Ascending aorta (tissue), 2 donors: ENCODE data around the gene LARP6. TPM values are rescaled to one million over a fixed set of nuclear protein-coding genes. Genes with fewer than 3 reads are reported as not detected.

Source experiments
- DNase-seq, 2 donors: peaks; one replicate each; pipeline ENCODE4 v3.0.0-alpha.2; 2019; ENCODE audit warnings: low spot score in 2 of 2
- H3K27ac ChIP-seq, 2 donors: fragments of 200-600 bp; sonication (generic); one replicate each; pipeline ENCODE4 v1.5.1; 2016 to 2017; ENCODE audit warnings: mild to moderate bottlenecking in 1 of 2
- H3K27me3 ChIP-seq: fragments of 200-600 bp; sonication (generic); one replicate; pipeline ENCODE4 v1.5.1; 2017
- H3K36me3 ChIP-seq, 2 donors: fragments of 200-600 bp; sonication (generic); one replicate each; pipeline ENCODE4 v1.5.1; 2016
- H3K4me1 ChIP-seq, 2 donors: fragments of 200-600 bp; sonication (generic); one replicate each; pipeline ENCODE4 v1.5.1; 2016 to 2017; ENCODE audit warnings: mild to moderate bottlenecking in 1 of 2
- H3K4me3 ChIP-seq, 2 donors: fragments of 200-600 bp; sonication (generic); one replicate each; pipeline ENCODE4 v1.5.1; 2016 to 2017; ENCODE audit warnings: mild to moderate bottlenecking in 1 of 2
- H3K9me3 ChIP-seq, 2 donors: fragments of 200-600 bp; sonication (generic); one replicate each; pipeline ENCODE4 v1.5.1; 2016
- CTCF ChIP-seq, 3 experiments: fragments of 200-600 bp in 2 of 3; fragments of 450-650 bp in 1 of 3; sonication (generic) in 2 of 3; IDR thresholded peaks; one replicate each; pipeline ENCODE4 v1.5.1; 2016 to 2019; ENCODE audit warnings: antibody characterized with exemption in 3 of 3, mild to moderate bottlenecking in 1 of 3, moderate library complexity in 1 of 3
- intact Hi-C: fragments of 100-400 bp; cut with DNase I; formaldehyde crosslinking; loops from one replicate; pipeline ENCODE4 v1.15.1; 2023
- total RNA-seq: library from RNA; depleted of rRNA; stranded (reverse); fragments of >200 nt; gene quantifications from one replicate; pipeline ENCODE4 v1.1.0, GENCODE V29; 2016

The LARP6 gene
- total RNA-seq, 1 donor from 2014 or later, result 18.7 TPM

- intact Hi-C loops, result no loop called here
- no peak overlapping the region for H3K4me3 ChIP-seq
- no peak for DNase-seq
- H3K27me3 ChIP-seq, result no peaks in the 10 kb centered on the region
- H3K9me3 ChIP-seq, result no peaks in the 10 kb centered on the region
- peaks cover 0 to 4% of the 10 kb centered on the region in 2 donors for H3K36me3 ChIP-seq
- no peak overlapping the region for H3K27ac ChIP-seq
- no peak for TF ChIP-seq CTCF (IDR thresholded peaks at IDR 0.05)
- no peaks in the 10 kb centered on the region for H3K4me1 ChIP-seq
These were observed 26.8 kb upstream of the LARP6 start for GRCh38 chr15:70880781-70881180.

DNA sequence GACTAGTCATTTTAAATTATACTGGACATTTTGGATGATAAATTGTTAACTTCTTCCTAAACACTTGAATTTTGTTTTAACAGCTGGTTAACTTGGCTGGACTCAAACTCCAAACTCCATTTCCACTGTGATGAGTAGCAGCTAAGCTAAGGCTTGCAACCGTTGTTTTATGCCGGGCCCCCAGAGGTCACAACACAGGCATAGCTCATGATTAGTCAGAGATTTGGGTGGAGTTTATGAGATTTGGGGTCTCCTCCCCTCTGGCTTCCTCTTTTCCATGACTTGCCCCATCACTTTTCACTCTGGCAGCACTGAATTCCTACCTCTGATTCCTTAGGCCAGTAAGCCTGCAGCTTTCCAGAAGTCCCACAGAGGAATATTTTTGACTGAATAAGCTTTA, 25.4 kb upstream of the LARP6 start:
- no peak for DNase-seq
- H3K4me3 ChIP-seq, result no peak overlapping the region
- no peaks in the 10 kb centered on the region for H3K4me1 ChIP-seq
- no peaks in the 10 kb centered on the region for H3K27me3 ChIP-seq
- intact Hi-C loops, result loop anchor here (5.0 kb wide), 1 partner anchor 197 kb away; no protein-coding TSS in a partner anchor
- no peak for TF ChIP-seq CTCF (IDR thresholded peaks at IDR 0.05)
- no peak overlapping the region for H3K27ac ChIP-seq
- peaks cover 0 to 4% of the 10 kb centered on the region in 2 donors for H3K36me3 ChIP-seq
- H3K9me3 ChIP-seq, result no peaks in the 10 kb centered on the region

DNA sequence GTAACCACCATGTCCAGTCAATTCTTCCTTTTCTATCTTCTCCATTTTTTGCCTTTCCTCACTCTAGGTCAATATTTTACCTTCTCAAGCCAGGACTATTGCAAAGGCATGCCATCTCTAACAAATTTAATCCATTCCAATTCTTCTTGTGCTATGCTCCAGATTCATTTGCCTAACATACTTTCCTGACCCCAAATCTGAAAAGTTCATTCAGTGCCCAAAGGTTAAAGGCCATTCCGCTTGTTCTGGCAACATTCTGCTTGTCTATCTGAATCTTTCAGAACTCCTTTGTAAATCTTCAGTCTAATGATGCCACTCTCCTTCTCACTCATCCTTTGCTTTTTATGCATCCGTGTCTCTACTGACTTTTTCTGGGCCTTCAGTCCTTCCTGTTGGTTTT, 22.7 kb upstream of the LARP6 start:
- no peaks in the 10 kb centered on the region for H3K4me1 ChIP-seq
- H3K36me3 ChIP-seq, result peaks cover 0 to under 1% of the 10 kb centered on the region in 2 donors
- intact Hi-C loops, result loop anchor here (5.0 kb wide), 1 partner anchor 194 kb away; no protein-coding TSS in a partner anchor
- no peaks in the 10 kb centered on the region for H3K27me3 ChIP-seq
- no peak for DNase-seq
- no peaks in the 10 kb centered on the region for H3K9me3 ChIP-seq
- TF ChIP-seq CTCF (IDR thresholded peaks at IDR 0.05), result no peak
- H3K4me3 ChIP-seq, result no peak overlapping the region
- H3K27ac ChIP-seq, result no peak overlapping the region

- Histone ChIP-seq H3K9me3 (no peaks in the 10 kb centered on the region), H3K4me3 (no peak overlapping the region), H3K36me3 (no peaks in the 10 kb centered on the region), H3K4me1 (no peaks in the 10 kb centered on the region), H3K27ac (no peak overlapping the region), H3K27me3 (no peaks in the 10 kb centered on the region)
- no peak for TF ChIP-seq CTCF (IDR thresholded peaks at IDR 0.05)
- intact Hi-C loops, result loop anchor here (5.0 kb wide), 1 partner anchor 194 kb away; no protein-coding TSS in a partner anchor
- no peak for DNase-seq
These were observed 22.1 kb upstream of the LARP6 start for GRCh38 chr15:70876011-70876410.

GRCh38 chr15:70875001-70875782, 21.2 kb upstream of the LARP6 start:
- H3K4me3 ChIP-seq, result no peak overlapping the region
- no peak overlapping the region for H3K27ac ChIP-seq
- no peaks in the 10 kb centered on the region for H3K36me3 ChIP-seq
- H3K4me1 ChIP-seq, result peaks cover 0 to 2% of the 10 kb centered on the region in 2 donors
- H3K9me3 ChIP-seq, result no peaks in the 10 kb centered on the region
- DNase-seq, result no peak
- peak; percentile 53 to 76 (median 57) for TF ChIP-seq CTCF (IDR thresholded peaks at IDR 0.05)
- H3K27me3 ChIP-seq, result no peaks in the 10 kb centered on the region
- intact Hi-C loops, result loop anchor here (1.0 to 5.0 kb wide), 2 partner anchors 50 to 193 kb away; no protein-coding TSS in a partner anchor
